Panc1 (cell line): Measurements from ENCODE around the gene CD96. TPM values are rescaled to one million over a fixed set of nuclear protein-coding genes. Genes with fewer than 3 reads are reported as not detected.

Experiments used
- ATAC-seq: fragments of 200-7000 bp; cut with Tn5 transposase; 2 replicates; pipeline ENCODE4 v1.9.1; 2020; ENCODE audit warnings: mild to moderate bottlenecking, moderate library complexity
- BruUV-seq: library from RNA; stranded (reverse); fragments of 400-500 nt; replicated peaks from 2 replicates; lab custom pipeline; 2021; lab: Mats Ljungman, UMichigan
- CTCF ChIA-PET: fragments of 300-600 bp; sonication (Branson Sonifier 250); formaldehyde crosslinking; loops from one replicate; lab custom pipeline; 2022; ENCODE audit warnings: antibody characterized with exemption; lab: Charles Lee
- POLR2A ChIA-PET: fragments of 300-600 bp; sonication (Branson Sonifier 250); formaldehyde crosslinking; loops from one replicate; lab custom pipeline; 2022; ENCODE audit warnings: antibody characterized with exemption; lab: Charles Lee
- DNase-seq: peaks from one replicate; pipeline ENCODE4 v3.0.0-alpha.2; 2010; ENCODE audit warnings: low read depth, low spot score
- H3K27ac ChIP-seq: 2 replicates; pipeline ENCODE4 v1.5.1; 2011; ENCODE audit warnings: mild to moderate bottlenecking, low read length, inconsistent platforms
- H3K27me3 ChIP-seq: fragments of 200-500 bp; sonication (Bioruptor generic); 2 replicates; pipeline ENCODE4 v1.6.0; 2014; ENCODE audit warnings: low read length, inconsistent platforms; ENCODE audit not compliant: control insufficient read depth, insufficient read depth
- H3K36me3 ChIP-seq: fragments of 200-500 bp; sonication (Bioruptor generic); 2 replicates; pipeline ENCODE4 v1.5.1; 2014; ENCODE audit warnings: inconsistent platforms, mild to moderate bottlenecking, low read length, moderate library complexity; ENCODE audit not compliant: control insufficient read depth, insufficient read depth
- H3K4me1 ChIP-seq: 2 replicates; pipeline ENCODE4 v1.5.1; 2011; ENCODE audit warnings: inconsistent platforms, mild to moderate bottlenecking, low read length, moderate library complexity; ENCODE audit not compliant: control insufficient read depth, insufficient read depth
- H3K4me3 ChIP-seq, 2 experiments: 2 replicates each; pipeline ENCODE4 v1.5.1; 2011 to 2012; ENCODE audit warnings: low read depth in 2 of 2, low read length in 2 of 2, mild to moderate bottlenecking in 2 of 2, inconsistent platforms in 1 of 2, moderate library complexity in 1 of 2
- H3K9me3 ChIP-seq: fragments of 200-500 bp; sonication (Bioruptor generic); 2 replicates; pipeline ENCODE4 v1.5.1; 2014; ENCODE audit warnings: low read depth, mild to moderate bottlenecking, inconsistent platforms, low read length, moderate library complexity; ENCODE audit not compliant: control insufficient read depth, insufficient read depth
- POLR2AphosphoS5 ChIP-seq: IDR thresholded peaks from 2 replicates; pipeline ENCODE4 v1.6.1; 2012; ENCODE audit warnings: mild to moderate bottlenecking, low read depth, low read length, moderate library complexity
- SIN3A ChIP-seq: IDR thresholded peaks from 2 replicates; pipeline ENCODE4 v1.6.1; 2012; ENCODE audit warnings: low read depth, mild to moderate bottlenecking, low read length, moderate library complexity, borderline replicate concordance; ENCODE audit not compliant: insufficient read depth
- TCF7L2 ChIP-seq: IDR thresholded peaks from 2 replicates; pipeline ENCODE4 v1.6.1; 2011; ENCODE audit warnings: mild to moderate bottlenecking, low read depth, low read length, inconsistent platforms
- in situ Hi-C: cut with HindIII; loops from 2 replicates; pipeline ENCODE4 v1.10.0; 2016; ENCODE audit warnings: low sequenced_read_pairs, low pct_unique_long_range_greater_than_20kb
- intact Hi-C: fragments of 100-400 bp; cut with micrococcal nuclease; formaldehyde crosslinking; loops from one replicate; pipeline ENCODE4 v1.10.0; 2022; ENCODE audit not compliant: unreplicated experiment
- total RNA-seq: library from RNA; stranded (reverse); gene quantifications from one replicate; pipeline ENCODE4 v1.2.1, GENCODE V29; 2021; ENCODE audit not compliant: unreplicated experiment
- TF ChIP-seq, protein P1 (sequence below), 2 experiments: IDR thresholded peaks; 2 replicates each; pipeline ENCODE4 v1.6.1; 2011 to 2012; ENCODE audit warnings: low read depth in 2 of 2, control low read depth in 1 of 2, low read length in 1 of 2, mild to moderate bottlenecking in 1 of 2, moderate library complexity in 1 of 2; ENCODE audit not compliant: insufficient read depth in 1 of 2
- TF ChIP-seq, protein P2 (sequence below): fragments of 450-650 bp; IDR thresholded peaks from 2 replicates; pipeline ENCODE4 v1.5.1; 2017; ENCODE audit warnings: mild to moderate bottlenecking

CD96 gene
- total RNA-seq, 1 experiment from 2014 or later, result not detected

DNA sequence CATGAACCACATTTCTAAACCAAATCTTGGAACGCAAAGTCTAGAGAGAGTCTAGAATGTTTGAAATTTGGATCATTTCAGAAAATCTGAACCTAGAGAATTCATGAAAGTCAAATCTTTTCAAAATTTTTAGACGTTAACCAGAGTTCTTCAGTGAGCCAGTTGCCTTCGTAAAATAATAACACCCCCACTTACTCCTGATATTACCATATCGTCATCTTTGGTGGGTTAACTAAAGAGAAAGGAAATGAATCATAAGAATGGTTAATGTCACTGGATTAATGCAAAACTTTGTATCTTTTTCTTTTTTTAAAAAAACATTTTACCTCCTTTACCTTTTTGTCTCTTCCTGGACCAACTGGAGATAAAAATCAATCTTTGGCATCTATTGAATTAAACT lies 54.3 kb downstream of the CD96 start:
- DNase-seq (no peak), ATAC-seq (no peak)
- CTCF ChIA-PET, result no interaction called here
- no peaks in the 10 kb centered on the region for H3K9me3 ChIP-seq
- intact Hi-C loops (no loop called here), in situ Hi-C loops (no loop called here)
- H3K27ac ChIP-seq, result no peak overlapping the region
- TF ChIP-seq SIN3A (no peak), TCF7L2 (no peak), POLR2AphosphoS5 (no peak)
- TF ChIP-seq, protein P1, sequence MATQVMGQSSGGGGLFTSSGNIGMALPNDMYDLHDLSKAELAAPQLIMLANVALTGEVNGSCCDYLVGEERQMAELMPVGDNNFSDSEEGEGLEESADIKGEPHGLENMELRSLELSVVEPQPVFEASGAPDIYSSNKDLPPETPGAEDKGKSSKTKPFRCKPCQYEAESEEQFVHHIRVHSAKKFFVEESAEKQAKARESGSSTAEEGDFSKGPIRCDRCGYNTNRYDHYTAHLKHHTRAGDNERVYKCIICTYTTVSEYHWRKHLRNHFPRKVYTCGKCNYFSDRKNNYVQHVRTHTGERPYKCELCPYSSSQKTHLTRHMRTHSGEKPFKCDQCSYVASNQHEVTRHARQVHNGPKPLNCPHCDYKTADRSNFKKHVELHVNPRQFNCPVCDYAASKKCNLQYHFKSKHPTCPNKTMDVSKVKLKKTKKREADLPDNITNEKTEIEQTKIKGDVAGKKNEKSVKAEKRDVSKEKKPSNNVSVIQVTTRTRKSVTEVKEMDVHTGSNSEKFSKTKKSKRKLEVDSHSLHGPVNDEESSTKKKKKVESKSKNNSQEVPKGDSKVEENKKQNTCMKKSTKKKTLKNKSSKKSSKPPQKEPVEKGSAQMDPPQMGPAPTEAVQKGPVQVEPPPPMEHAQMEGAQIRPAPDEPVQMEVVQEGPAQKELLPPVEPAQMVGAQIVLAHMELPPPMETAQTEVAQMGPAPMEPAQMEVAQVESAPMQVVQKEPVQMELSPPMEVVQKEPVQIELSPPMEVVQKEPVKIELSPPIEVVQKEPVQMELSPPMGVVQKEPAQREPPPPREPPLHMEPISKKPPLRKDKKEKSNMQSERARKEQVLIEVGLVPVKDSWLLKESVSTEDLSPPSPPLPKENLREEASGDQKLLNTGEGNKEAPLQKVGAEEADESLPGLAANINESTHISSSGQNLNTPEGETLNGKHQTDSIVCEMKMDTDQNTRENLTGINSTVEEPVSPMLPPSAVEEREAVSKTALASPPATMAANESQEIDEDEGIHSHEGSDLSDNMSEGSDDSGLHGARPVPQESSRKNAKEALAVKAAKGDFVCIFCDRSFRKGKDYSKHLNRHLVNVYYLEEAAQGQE (IDR thresholded peaks at IDR 0.05; ENCODE audit: insufficient read depth in 1 of 2, low read depth in 2 of 2, low read length in 1 of 2), result no peak
- TF ChIP-seq, protein P2, sequence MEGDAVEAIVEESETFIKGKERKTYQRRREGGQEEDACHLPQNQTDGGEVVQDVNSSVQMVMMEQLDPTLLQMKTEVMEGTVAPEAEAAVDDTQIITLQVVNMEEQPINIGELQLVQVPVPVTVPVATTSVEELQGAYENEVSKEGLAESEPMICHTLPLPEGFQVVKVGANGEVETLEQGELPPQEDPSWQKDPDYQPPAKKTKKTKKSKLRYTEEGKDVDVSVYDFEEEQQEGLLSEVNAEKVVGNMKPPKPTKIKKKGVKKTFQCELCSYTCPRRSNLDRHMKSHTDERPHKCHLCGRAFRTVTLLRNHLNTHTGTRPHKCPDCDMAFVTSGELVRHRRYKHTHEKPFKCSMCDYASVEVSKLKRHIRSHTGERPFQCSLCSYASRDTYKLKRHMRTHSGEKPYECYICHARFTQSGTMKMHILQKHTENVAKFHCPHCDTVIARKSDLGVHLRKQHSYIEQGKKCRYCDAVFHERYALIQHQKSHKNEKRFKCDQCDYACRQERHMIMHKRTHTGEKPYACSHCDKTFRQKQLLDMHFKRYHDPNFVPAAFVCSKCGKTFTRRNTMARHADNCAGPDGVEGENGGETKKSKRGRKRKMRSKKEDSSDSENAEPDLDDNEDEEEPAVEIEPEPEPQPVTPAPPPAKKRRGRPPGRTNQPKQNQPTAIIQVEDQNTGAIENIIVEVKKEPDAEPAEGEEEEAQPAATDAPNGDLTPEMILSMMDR, result no peak
- no peaks in the 10 kb centered on the region for H3K27me3 ChIP-seq
- POLR2A ChIA-PET, result no interaction called here
- BruUV-seq, result no TSS peak
- no peaks in the 10 kb centered on the region for H3K4me1 ChIP-seq
- no peak overlapping the region for H3K4me3 ChIP-seq
- no peaks in the 10 kb centered on the region for H3K36me3 ChIP-seq

DNA sequence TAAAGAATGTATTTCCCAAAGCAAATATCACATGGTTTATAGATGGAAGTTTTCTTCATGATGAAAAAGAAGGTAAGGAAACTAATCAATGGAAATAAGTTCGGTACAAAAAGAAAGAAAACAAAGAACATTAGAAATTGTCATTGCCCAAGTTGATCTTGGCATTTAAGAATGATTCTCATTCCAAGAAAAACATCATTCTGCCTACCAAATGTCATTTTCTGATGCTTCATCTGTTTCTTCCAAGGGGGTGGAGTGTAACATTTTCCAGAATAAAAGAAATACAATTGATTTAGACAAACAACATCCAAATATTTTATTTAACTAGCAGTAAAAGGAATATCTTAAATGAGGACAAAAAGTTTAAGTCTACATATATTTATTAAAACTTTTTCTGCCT lies 56.1 kb downstream of the CD96 start:
- intact Hi-C loops (no loop called here), in situ Hi-C loops (no loop called here)
- H3K4me3 ChIP-seq, result no peak overlapping the region
- no peaks in the 10 kb centered on the region for H3K4me1 ChIP-seq
- no peaks in the 10 kb centered on the region for H3K9me3 ChIP-seq
- ChIA-PET POLR2A (no interaction called here), CTCF (no interaction called here)
- TF ChIP-seq, protein P2, result no peak
- TF ChIP-seq SIN3A (no peak), POLR2AphosphoS5 (no peak), TCF7L2 (no peak)
- TF ChIP-seq, protein P1 (IDR thresholded peaks at IDR 0.05; ENCODE audit: insufficient read depth in 1 of 2, low read depth in 2 of 2, low read length in 1 of 2), result no peak
- H3K27me3 ChIP-seq, result no peaks in the 10 kb centered on the region
- ATAC-seq, result no peak
- no TSS peak for BruUV-seq
- H3K36me3 ChIP-seq, result no peaks in the 10 kb centered on the region
- H3K27ac ChIP-seq, result no peak overlapping the region
- DNase-seq, result no peak
